ENCODE measurements around the gene MEPCE. TPM values are rescaled to one million over a fixed set of nuclear protein-coding genes. Genes with fewer than 3 reads are reported as not detected.

MEPCE gene
- total and polyA plus RNA-seq, 10 of the 15 experiments (the other 5 are each of a cell fraction or from before 2014, with no cell fraction given), result 8.2 to 48.0 (median 22.1) TPM

- DNase-seq (ENCODE audit: low read depth, low spot score), result no peak
- H2AFZ ChIP-seq (ENCODE audit: control insufficient read depth, low read depth, low read length), result peak overlapping the region; percentile 54; the same call in 1 of the 2 replicates
- CTCF ChIA-PET, result interaction anchor here (1.7 to 2.8 kb wide), 2 partner anchors 39 to 281 kb away, joined by 7 read pairs; no protein-coding TSS in a partner anchor
- in situ Hi-C loops (cut with MboI), result no loop called here
- no peak for TF ChIP-seq TCF12 (IDR thresholded peaks at IDR 0.05; ENCODE audit: low read depth, low read length)
- no peak for TF ChIP-seq TARDBP (IDR thresholded peaks at IDR 0.05; ENCODE audit: borderline replicate concordance)
- no peak for TF ChIP-seq JUNB (IDR thresholded peaks at IDR 0.05)
- no peak for TF ChIP-seq PKNOX1 (IDR thresholded peaks at IDR 0.05)
- no peak for TF ChIP-seq CHD2 (IDR thresholded peaks at IDR 0.05; ENCODE audit: borderline replicate concordance, low read depth, low read length)
- no peak for TF ChIP-seq SKIL (IDR thresholded peaks at IDR 0.05; ENCODE audit: low read depth, poor library complexity, severe bottlenecking)
- TF ChIP-seq ZNF622 (IDR thresholded peaks at IDR 0.05), result no peak
- TF ChIP-seq CHD1 (IDR thresholded peaks at IDR 0.05; ENCODE audit: low read depth, low read length), result no peak
- TF ChIP-seq BCL11A (IDR thresholded peaks at IDR 0.05; ENCODE audit: low read depth, low read length), result no peak
- no peak for TF ChIP-seq BCLAF1 (IDR thresholded peaks at IDR 0.05)
- no peak for TF ChIP-seq SMC3 (IDR thresholded peaks at IDR 0.05; ENCODE audit: borderline replicate concordance, low read length)
- TF ChIP-seq ATF7 (IDR thresholded peaks at IDR 0.05; ENCODE audit: low read depth), result no peak
- TF ChIP-seq USF1 (IDR thresholded peaks at IDR 0.05; ENCODE audit: borderline replicate concordance, extremely low read length, insufficient read depth, low read depth, low read length), result no peak
- TF ChIP-seq ZNF384 (IDR thresholded peaks at IDR 0.05; ENCODE audit: borderline replicate concordance, low read depth, low read length), result no peak
- TF ChIP-seq CBX5 (IDR thresholded peaks at IDR 0.05; ENCODE audit: low read depth), result no peak
- TF ChIP-seq TCF3 (IDR thresholded peaks at IDR 0.05; ENCODE audit: borderline replicate concordance, insufficient read depth, low read depth, low read length), result no peak
- TF ChIP-seq E2F4 (IDR thresholded peaks at IDR 0.05; ENCODE audit: low read depth, low read length), result no peak
- RAD21 ChIA-PET (ENCODE audit: unreplicated experiment), result interaction anchor here (1.6 kb wide), 1 partner anchor 40 kb away, joined by 5 read pairs; no protein-coding TSS in a partner anchor
- H3K4me3 ChIP-seq, result no peak overlapping the region
- peaks cover 14% of the 10 kb centered on the region for H3K4me1 ChIP-seq (ENCODE audit: control insufficient read depth, insufficient read depth, low read length)
- BruUV-seq (replicated peaks), result no TSS peak
- SMC1A ChIA-PET (ENCODE audit: uncharacterized antibody, unreplicated experiment), result interaction anchor here (1.5 to 2.4 kb wide), 4 partner anchors 9 to 49 kb away, joined by 3 to 8 read pairs (median 6); no protein-coding TSS in a partner anchor
- ATAC-seq, result peak; percentile 80
- H4K20me1 ChIP-seq (ENCODE audit: control insufficient read depth, insufficient read depth), result no peaks in the 10 kb centered on the region
- FAIRE-seq, result no peak
- H3K4me2 ChIP-seq (ENCODE audit: control insufficient read depth, insufficient read depth), result peak overlapping the region; percentile 73
- 0 out of 2 replicates have a peak overlapping the region, but pooled peaks have one; percentile 19 for H3K9ac ChIP-seq (ENCODE audit: control insufficient read depth, insufficient read depth, low read length)
- H3K27me3 ChIP-seq (replicated peaks in 1 of 2; ENCODE audit: control insufficient read depth in 2 of 2, insufficient read depth in 2 of 2, low read length in 1 of 2), result no peaks in the 10 kb centered on the region
- WGBS (ENCODE audit: insufficient coverage, insufficient replicate concordance, low lambda C conversion rate, missing lambda C conversion rate), result 35% methylated on average over 1 of the region's 1 CpG
- peak overlapping the region; percentile 40 for H3K27ac ChIP-seq (ENCODE audit: control insufficient read depth, insufficient read depth)
- no peaks in the 10 kb centered on the region for H3K79me2 ChIP-seq (ENCODE audit: control insufficient read depth, insufficient read depth, low read length)
- H3K9me3 ChIP-seq (replicated peaks; ENCODE audit: control insufficient read depth, insufficient read depth, low read length), result no peaks in the 10 kb centered on the region; the same call in 2 of the 3 replicates
- POLR2A ChIA-PET, result interaction anchor here (0.6 to 1.6 kb wide), 4 partner anchors 9 to 23 kb away, joined by 3 to 4 read pairs (median 4); no protein-coding TSS in a partner anchor
- H3K36me3 ChIP-seq (ENCODE audit: control insufficient read depth in 2 of 2, insufficient read depth in 2 of 2, low read length in 1 of 2), result no peaks in the 10 kb centered on the region
- intact Hi-C loops (cut with micrococcal nuclease; ENCODE audit: unreplicated experiment), result no loop called here
These were observed 15.7 kb upstream of the MEPCE start for GRCh38 chr7:100413889-100414288.

Data from GM12878 (cell line).